NAMALWA (cell line): ENCODE measurements around the gene NT5DC3.

ENCODE experiments used
- DNase-seq: peaks from one replicate; pipeline ENCODE4 v3.0.0-alpha.2; 2015; ENCODE audit warnings: low spot score

The NT5DC3 gene

DNA sequence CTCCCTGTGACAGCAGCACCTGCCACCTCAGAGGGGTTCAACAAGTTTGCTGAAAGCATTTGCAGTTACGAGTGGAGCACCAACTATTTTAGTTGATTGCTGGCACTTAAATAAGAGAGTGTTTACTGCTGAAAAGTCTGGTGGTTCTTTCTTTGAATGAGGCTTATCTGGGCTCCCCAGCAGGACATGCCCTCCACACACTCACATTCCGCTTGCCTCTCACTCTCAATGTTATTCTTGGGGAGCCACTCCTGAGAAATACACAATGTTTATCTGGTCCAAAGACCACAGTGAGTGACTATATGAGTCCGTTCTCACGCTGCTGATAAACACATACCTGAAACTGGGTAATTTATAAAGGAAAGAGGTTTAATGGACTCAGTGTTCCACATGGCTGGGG, 31.9 kb downstream of the NT5DC3 start:
- no peak for DNase-seq

DNA sequence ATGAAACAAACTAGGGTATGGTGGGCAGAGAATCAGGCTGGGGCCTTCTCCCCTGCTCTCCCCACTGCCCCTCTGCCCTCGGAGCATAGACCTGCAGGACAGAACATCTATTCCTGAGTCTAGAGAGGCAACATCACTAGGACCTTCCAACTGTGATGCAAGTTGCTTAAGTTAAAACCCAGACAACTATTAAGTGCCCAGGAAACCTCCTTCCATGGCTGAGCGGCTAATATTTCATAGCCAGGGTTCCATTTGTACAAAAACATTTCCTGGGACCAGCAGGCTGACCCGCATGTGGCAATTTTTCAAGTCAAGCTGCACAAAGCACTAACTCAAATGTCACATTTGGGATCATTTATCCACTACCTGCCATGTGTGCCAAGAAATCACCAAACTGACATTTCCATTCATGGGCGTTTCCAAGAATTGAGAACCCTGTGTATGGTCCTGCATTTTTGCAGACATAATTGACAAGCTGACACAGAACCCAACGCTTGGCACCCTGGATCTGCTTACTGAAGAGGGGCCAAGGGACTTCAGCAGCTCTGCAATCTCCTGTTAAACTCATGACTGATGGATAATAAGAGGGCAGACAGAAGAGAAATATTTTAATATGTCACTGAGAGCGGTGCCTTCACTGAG, 32.7 kb downstream of the NT5DC3 start:
- no peak for DNase-seq

DNA sequence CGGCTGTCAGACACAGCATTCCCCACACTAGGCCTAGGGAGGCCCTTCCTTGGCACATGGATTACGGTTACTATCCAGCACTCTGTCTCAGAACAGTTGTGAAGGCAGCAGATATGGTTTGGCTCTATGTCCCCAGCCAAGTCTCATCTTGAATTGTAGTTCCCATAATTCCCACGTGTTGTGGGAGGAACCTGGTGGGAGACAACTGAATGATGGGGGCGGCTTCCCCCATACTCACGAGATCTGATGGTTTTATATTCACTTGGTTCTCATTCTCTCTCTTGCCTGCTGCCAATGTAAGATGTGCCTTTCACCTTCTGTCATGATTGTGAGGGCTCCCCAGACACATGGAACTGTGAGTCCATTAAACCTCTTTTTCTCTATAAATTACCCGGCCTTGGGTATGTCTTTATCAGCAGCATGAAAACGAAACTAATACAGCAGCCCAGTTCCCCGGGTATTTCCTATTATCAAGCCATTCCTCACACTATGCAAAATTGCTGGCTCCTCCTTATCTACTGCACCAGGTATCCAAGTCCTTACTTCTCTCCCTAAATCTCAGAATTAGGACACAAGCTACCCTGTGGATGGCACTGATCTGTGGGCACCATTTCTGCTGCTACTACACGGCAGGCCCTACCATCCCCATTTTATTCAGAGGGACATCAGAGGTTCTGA, 33.3 kb downstream of the NT5DC3 start:
- DNase-seq = no peak

DNA sequence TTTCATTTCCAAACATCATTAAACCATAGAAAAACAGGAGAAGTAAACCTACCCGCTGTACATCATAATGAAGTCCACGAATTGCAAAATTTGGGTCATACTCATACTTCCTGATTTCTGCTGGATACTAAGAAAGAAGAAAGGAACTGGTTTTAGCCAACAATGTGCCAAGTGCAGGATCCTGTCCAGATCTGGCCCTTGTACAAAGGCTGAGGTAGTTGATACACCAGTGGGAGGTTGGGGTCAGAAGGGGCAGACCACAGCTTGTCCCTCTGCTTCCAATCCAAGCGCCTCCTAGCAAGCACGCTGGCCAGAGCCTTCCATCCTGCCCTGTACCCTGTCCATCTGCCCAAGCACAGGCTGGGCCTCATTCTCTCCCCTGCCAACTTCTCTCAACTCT, 34.2 kb downstream of the NT5DC3 start:
- no peak for DNase-seq

DNA sequence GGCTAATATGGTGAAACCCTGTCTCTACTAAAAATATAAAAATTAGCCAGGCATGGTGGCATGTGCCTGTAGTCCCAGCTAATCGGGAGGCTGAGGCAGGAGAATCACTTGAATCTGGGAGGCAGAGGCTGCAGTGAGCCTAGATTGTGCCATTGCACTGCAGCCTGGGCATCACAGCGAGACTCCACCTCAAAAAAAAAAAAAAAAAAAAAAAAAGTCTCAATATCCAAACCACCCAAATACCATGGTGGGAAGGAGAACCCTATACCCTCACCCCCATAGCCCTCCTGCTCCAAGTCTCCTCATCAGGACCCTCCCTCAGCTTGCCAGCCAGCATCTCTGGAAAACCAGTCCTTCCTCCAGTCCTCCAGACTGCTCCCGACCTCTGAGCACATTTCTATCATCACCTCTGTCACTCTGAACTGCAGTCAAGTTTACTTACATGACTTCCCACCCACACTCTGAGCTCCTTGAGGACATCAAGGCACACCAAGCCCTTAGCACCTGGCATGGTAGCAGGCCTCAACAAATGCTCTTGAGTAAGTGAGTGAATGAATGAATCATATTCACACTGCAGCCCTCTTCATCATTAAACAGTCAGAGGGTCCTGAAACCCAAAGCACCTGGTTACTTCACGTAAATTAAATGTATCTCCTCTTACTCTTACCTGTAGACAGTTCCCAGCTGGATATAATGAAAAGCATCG, 35.2 kb downstream of the NT5DC3 start:
- DNase-seq = no peak

DNA sequence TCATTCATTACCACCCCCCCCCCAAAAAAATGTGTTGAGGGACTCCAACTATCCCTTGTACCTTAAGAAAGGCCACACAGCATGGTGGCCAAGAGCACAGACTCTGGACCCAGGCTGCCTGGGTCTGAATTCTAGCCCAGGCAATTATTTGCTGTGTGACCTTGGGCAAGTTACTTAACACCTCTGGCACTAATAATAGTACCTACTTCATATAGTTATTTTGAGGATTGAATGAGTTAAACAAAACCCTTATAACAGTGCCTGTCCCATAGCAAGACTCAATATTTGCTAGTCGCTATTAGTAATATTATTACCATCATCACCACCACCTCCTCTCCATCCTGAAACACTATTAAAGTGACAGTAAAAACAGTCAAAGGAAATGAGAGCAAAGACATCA, 37.2 kb downstream of the NT5DC3 start:
- no peak for DNase-seq

DNA sequence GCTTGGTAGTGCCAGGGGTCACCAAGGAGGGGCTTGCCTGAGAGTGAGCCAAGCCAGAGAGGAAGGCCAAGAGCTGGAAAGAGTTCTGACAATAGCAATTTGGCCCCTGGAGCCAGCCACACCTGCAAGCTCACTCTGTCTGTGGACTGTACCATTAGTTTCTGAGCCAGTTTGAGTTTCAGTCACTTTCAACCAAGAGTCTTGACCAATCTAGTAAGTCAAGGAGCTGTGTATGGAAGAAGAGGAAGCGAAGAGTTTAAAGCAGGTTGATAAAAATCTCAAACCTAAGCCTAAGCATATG, 38.5 kb downstream of the NT5DC3 start:
- DNase-seq = no peak

DNA sequence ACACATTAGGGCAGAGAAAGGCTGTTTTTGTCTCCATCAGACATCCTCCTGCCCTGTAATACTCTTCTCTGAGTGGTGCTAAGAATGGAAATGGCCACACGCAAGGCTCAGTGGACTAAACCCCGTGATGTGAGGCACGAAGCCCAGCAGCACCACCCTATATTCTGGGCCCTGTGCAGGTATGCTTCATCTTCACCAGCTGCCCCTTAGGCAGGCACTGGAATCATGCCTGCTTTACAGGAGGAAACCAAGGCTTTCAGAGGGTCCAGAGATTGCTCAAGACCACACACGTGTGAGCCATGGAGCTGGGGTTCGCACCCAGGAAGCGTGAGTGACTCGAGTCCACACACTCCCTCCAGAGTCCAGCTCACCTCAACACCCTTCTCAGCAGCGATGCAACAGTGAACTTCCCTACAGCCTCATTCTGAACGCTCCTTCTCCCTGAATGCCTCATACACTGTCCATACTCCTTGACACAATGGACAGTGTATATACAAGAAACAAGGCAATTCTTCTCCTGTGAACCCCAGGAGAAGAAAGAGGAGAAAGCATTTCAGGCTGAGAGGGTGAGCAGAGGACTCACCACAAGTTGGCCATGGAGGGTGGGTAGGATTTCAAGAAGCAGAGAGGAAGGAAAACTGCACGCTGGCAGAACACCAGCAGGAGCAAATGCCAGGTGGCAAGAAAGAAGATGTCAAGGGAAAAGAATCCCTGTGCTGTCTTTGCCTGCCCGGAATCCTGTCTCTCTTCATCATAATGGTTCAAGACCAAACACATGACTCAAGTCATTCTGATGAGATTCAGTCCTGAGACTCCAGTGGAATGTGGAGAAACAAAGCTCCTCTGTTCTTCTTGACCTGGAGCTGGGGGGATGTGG, 39.1 kb downstream of the NT5DC3 start:
- no peak for DNase-seq

DNA sequence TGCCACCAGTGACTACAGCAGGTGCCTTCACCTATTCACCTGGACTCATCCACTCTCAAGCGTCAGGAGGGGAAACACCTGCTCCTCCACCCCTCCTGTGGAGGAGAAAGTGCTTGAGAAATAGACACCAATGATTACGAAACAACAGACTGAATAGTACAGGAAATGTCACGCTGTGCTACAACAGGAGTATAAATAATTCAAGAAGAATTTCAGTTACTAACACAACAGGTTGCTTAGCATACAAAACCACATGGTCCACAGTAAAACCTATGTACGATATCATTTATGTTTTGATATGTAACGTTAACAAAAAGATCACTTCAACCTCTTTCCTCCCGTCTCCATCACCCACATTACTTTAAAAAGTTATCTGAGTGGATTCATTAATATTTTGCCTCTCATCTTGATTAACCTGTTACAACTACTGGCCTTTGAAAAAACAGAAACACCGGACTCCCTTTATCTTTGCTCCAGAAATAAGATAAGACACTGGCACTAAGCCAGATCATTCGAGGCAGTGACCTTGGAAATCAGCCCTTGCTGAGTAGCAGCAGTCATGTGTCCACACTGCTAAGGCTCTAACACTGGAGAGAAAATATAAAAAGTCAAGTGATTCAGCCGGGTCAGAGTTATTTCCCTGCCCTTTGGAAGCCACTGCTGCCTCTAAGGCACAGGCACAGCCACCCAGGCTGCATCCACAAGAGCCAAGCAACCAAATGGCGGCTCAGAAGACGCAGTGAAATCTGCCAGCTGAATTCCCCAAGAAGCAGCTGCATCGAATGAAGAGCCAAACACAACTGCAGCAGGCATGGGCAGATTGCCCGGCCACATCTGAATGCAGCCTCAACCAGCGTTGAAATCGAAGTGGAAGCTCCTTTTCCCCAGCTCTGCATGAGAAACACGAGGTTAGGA, 40.9 kb downstream of the NT5DC3 start:
- DNase-seq = no peak

DNA sequence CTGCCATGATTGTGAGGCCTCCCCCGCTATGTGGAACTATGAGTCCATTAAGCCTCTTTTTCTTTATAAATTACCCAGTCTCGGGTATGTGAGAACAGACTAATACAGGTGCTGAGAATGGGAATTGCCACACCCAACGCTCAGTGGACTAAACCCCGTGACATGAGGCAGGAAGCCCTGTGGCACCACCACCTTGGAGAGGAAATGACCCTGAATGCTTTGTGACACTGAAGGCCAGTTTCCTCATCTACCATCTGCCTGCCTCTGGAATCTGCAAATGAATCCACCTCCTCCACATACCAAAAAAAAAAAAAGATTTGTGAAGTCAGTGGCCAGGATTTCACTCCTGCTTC, 41.6 kb downstream of the NT5DC3 start:
- no peak for DNase-seq

DNA sequence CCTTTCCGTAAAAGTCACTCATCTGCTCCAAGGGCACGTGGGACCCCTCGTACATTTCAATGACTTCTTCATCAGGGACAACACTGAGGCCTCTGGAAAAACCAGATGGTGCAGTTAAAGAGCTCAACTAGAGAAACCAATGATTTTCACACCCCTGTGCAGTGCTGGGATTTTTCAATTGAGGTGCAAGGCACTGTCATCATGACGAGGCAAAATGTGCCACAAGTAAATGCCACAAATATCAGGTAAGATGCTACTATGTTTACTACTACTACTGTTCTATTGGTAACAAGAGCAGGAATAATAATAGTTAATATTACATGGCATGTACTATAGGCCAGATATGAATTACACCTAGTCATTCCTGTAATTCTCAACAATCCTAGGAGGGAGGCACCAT, 42.4 kb downstream of the NT5DC3 start:
- DNase-seq = no peak

DNA sequence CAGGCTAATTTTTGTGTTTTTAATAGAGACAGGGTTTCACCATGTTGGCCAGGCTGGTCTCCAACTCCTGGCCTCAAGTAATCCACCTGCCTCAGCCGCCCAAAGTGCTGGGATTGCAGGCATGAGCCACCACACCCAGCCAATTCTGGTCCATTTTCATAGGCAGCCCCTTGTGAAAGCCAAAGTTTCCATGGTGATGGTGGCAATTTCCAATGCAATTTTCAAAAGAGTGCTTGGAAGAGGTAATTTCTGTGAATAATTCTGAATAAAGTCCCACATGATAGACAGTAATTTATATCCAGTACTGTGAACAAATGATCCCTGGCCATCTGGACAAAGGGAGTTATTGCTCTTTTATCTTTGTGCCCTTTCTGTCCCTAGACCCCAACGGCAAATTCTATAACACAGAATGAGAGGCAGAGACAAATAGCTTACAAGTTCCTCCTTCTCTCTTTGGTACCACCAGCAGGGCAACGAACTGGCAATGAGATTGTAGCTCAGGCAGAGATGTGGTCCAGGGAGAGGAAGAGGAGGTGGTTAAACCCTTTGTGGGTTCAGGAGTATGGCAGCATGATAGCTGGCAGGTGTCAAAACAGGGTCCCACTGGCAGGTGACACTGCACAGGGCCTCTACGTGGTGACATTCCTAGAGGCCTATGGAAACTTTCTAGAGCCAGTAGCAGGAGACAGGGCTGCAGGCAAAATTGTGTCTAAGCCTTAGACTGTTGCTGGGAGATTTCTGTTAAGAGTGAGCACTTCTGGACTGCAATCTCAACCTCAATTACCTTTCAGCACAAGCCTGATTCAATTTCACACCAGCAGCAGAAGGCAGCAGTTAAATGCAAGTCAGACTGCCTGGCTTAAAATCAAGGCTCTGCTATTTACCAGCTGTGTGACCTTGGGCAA, 46.5 kb downstream of the NT5DC3 start:
- DNase-seq = no peak

DNA sequence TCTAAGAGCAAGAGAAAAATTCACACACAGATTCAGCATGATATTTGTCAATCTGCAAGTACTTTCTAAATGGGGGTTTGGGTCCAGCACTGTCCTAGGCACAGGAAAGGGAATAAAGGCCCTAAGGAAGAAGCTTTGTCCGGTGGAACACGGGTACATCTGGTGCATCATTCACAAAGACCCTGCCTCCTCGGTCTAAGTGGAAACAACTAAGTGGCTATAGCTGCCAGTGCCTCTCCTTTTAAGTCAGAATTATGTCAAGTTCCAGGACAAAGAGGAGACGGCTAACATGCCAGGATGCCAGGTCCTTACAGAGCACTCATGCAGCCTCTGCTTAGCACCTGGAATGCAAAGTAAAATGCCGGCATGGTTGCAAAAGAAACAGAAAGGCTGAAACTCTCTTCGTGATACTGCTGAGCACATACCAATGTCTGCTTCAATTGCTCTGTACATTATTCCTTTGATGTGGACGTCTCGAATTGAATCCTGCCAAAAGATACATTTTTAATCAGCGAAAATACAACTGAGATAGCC, 47.5 kb downstream of the NT5DC3 start:
- no peak for DNase-seq

DNA sequence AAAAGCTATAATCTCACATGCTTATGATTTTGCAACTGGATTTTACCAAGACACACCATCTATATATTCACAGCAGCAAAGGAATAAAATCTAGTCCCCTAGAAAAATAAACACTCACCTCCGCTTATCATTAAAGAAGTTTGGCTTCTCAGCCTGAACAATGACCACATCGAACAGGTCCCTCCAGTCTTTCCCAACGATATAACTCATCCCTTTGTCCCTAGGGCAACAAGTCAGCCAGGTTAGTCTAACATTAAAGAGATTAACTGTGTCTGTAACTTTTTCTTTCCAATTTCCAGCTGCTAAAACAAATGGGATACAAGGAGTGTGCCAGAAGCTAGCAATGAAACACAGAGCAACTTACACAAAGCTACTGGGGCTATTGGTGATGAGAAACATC, 48.0 kb downstream of the NT5DC3 start:
- DNase-seq = no peak

DNA sequence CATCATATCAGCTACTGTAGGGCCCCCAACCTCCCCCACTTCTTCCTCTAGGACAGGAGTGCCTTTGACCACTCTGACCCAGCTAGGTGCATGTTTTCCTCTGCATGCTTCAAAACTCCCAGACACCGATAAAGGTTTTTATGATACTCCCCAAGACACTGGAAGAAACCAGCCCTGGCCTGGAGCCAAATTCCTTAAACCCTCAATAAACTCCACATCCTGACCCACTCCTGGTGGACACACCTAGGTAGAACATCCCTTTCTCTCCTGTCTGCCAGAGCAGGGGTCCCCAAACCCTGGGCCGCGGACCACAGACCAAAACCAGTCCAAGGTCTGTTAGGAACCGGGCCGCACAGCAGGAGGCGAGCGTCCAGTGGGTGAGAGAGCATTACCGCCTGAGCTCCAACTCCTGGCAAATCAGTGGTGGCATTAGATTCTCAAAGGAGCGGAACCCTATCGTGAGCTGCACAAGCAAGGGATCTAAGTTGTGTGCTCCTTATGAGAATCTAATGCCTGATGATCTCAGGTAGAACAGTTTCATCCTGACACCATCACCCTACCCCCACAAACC, 49.6 kb downstream of the NT5DC3 start:
- no peak for DNase-seq

DNA sequence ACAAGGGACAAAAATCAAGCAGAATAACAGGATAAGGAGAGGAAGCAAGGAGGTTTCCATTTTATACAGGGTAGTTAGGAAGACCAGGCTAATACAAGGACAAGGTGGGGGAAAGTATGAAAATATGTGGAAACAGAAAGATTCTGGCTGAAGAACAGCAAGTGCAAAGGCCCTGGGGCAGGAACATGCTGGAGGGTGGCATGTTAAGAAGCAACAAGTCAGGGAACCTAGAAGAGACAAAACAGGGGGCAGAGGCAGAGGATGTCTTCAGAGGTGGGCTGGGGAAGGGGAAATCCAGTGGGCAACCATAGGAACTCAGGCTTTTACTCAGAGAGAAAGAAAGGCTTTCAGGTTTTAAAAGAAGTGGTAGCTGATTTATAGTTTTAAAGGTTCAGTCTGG, 54.8 kb downstream of the NT5DC3 start:
- no peak for DNase-seq

DNA sequence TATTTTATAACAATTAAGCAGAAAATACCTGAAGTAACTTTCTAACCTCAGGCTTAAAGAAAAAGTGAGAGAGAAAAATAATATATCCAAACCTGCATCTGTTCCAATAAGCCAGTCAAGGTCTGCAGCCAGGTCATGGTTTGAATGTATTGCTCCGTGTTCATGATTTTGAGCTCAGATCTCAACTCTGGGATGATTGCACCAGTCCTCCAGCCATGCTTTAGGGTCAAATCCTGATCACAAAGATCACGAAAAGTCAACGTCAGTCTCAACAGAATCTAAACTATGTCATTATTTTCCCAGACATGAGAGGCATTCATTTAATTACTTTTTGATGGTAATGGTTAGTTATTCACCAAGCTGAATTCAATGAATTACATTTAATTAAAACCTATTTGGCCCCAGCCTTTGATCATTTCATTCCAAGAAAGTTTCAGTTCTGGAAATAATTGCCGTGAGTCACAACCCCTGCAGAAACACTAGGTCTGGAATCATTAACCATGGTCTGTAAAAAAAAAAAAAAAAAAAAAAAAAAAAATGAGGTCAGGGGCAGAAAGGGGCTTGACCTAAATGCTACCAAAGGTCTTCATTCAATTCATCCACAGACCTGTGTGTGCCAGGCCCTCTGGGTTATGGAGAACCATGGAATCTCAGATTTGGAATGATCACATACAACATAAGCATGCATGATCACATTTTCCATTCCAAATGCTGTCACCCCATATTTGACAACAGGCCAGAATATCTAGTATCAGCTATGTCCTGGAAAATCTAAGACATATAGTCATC, 55.6 kb downstream of the NT5DC3 start:
- DNase-seq = no peak

DNA sequence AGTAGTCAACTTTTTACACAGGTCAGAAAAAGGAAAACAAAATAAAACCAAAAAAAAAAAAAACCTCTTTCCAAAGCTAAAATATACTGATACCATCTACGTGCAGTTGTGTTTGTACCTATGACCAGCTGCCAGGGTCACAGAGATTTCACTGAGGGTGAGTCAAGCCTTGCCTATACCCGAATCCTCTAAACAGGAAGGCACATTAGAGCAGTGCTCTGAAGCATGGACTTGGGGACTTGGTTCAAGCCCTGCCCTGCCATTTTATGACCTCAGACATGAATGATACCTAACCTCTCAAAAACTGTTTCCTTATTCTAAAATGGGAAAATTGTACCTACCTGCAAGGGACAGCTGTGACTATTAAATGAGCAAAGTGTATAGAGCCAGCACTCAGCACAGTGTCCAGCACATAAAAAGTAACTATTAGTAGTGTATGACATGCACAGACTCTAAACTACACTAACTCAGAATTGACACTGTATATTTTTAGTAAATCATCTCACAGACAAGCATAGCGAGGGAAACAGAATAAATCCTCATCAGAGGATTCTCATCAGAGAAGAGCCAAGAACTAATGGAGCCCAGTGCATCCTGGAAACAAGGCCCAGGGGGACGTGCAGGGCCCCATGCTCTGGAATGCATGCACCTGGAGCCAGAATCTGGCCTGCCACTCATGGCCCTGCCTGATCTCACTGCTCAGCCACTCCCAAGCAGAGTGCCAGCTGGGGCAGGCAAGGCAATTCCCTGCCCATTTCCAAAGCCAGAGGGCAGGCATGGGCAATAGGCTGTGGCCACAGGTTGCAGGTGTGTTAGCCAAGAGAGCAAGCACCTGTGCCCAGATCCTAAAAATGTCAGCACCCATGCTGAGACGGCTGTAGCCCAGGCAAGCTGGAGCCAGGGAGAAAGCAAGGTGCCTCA, 57.0 kb downstream of the NT5DC3 start:
- DNase-seq = no peak
